Liver (tissue), 3 donors: ENCODE measurements around the gene CCDC71.

Experiments
- CTCF ChIP-seq: fragments of 150-350 bp; IDR thresholded peaks from 2 replicates; pipeline ENCODE4 v1.5.1; 2017; ENCODE audit warnings: improper control_type of control experiment, low read depth, low read length; ENCODE audit not compliant: missing input control
- EGR1 ChIP-seq, 2 donors: IDR thresholded peaks; 2 replicates each; pipeline ENCODE4 v1.6.1; 2016 to 2018; ENCODE audit warnings: antibody characterized with exemption in 2 of 2, low read depth in 2 of 2
- FOXA2 ChIP-seq: IDR thresholded peaks from 2 replicates; pipeline ENCODE4 v1.6.1; 2016; ENCODE audit warnings: antibody characterized with exemption
- GABPA ChIP-seq, 2 donors: IDR thresholded peaks in 1 of 2; conservative IDR thresholded peaks in 1 of 2; 2 replicates each; pipeline ENCODE4 v1.6.1; 2016; ENCODE audit warnings: antibody characterized with exemption in 2 of 2, mild to moderate bottlenecking in 1 of 2, moderate library complexity in 1 of 2
- JUND ChIP-seq, 2 donors: IDR thresholded peaks; 2 replicates each; pipeline ENCODE4 v1.6.1; 2016; ENCODE audit warnings: antibody characterized with exemption in 2 of 2
- NR2F2 ChIP-seq: IDR thresholded peaks from 2 replicates; pipeline ENCODE4 v1.6.1; 2016; ENCODE audit warnings: antibody characterized with exemption
- RAD21 ChIP-seq, 2 donors: IDR thresholded peaks; 2 replicates each; pipeline ENCODE4 v1.6.1; 2016; ENCODE audit warnings: antibody characterized with exemption in 2 of 2, mild to moderate bottlenecking in 2 of 2
- REST ChIP-seq: IDR thresholded peaks from 2 replicates; pipeline ENCODE4 v1.6.1; 2016; ENCODE audit warnings: antibody characterized with exemption, mild to moderate bottlenecking
- SP1 ChIP-seq: IDR thresholded peaks from 2 replicates; pipeline ENCODE4 v1.6.1; 2018; ENCODE audit warnings: antibody characterized with exemption, mild to moderate bottlenecking
- TAF1 ChIP-seq: conservative IDR thresholded peaks from 2 replicates; pipeline ENCODE4 v1.6.1; 2016; ENCODE audit warnings: antibody characterized with exemption, mild to moderate bottlenecking
- YY1 ChIP-seq: IDR thresholded peaks from 2 replicates; pipeline ENCODE4 v1.6.1; 2016; ENCODE audit warnings: antibody characterized with exemption, mild to moderate bottlenecking
- ZBTB33 ChIP-seq: IDR thresholded peaks from 2 replicates; pipeline ENCODE4 v1.6.1; 2016; ENCODE audit warnings: antibody characterized with exemption
- TF ChIP-seq, protein P1 (sequence below): IDR thresholded peaks from 2 replicates; pipeline ENCODE4 v1.6.1; 2016; ENCODE audit warnings: antibody characterized with exemption
- TF ChIP-seq, protein P2 (sequence below): IDR thresholded peaks from 2 replicates; pipeline ENCODE4 v1.6.1; 2016; ENCODE audit warnings: antibody characterized with exemption
- donor health status: healthy.
- donor health status: healthy.

DNA sequence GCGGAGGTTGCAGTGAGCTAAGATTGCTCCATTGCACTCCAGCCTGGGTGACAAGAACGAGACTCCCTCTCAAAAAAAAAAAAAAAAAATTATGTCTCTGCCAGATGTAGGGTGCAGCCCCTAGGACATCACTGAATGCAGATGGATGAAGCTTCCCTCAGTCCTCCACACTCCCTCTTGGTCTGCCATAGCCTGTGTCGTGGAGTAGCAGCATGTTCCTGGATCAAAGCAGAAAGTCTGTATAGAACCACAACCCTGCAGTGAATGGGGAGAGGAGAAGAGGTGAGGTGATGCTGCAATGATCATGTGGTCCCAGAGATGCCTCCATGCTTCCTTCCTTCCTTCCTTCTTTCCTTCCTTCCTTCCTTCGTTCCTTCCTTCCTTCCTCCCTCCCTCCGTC is 18.0 kb downstream of the CCDC71 start:
- TF ChIP-seq CTCF: no peak
- TF ChIP-seq GABPA (IDR thresholded peaks at IDR 0.05 in 1 of 2, conservative IDR thresholded peaks at IDR 0.05 in 1 of 2): no peak
- TF ChIP-seq ZBTB33: no peak
- TF ChIP-seq TAF1: no peak
- no peak for TF ChIP-seq REST
- TF ChIP-seq, protein P1, sequence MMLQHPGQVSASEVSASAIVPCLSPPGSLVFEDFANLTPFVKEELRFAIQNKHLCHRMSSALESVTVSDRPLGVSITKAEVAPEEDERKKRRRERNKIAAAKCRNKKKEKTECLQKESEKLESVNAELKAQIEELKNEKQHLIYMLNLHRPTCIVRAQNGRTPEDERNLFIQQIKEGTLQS: no peak
- no peak for TF ChIP-seq SP1
- TF ChIP-seq YY1: no peak
- TF ChIP-seq RAD21 (IDR thresholded peaks at IDR 0.05): no peak
- no peak for TF ChIP-seq NR2F2
- TF ChIP-seq FOXA2: no peak
- no peak for TF ChIP-seq EGR1 (IDR thresholded peaks at IDR 0.05; ENCODE audit: low read depth in 2 of 2)
- TF ChIP-seq JUND (IDR thresholded peaks at IDR 0.05): no peak
- TF ChIP-seq, protein P2, sequence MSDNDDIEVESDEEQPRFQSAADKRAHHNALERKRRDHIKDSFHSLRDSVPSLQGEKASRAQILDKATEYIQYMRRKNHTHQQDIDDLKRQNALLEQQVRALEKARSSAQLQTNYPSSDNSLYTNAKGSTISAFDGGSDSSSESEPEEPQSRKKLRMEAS: no peak
